Parathyroid adenoma (tissue), 2 donors: ENCODE measurements around the gene GREB1L.

Experiments used
- H2AFZ ChIP-seq: fragments of 300-600 bp; sonication (generic); one replicate; pipeline ENCODE4 v1.7.0; 2017; ENCODE audit warnings: antibody characterized with exemption, mild to moderate bottlenecking
- H3K27ac ChIP-seq: fragments of 300-600 bp; sonication (generic); one replicate; pipeline ENCODE4 v1.7.0; 2017
- H3K27me3 ChIP-seq: fragments of 300-600 bp; sonication (generic); one replicate; pipeline ENCODE4 v1.7.0; 2017; ENCODE audit warnings: low read length; ENCODE audit not compliant: control insufficient read depth, insufficient read depth
- H3K36me3 ChIP-seq: fragments of 300-600 bp; sonication (generic); one replicate; pipeline ENCODE4 v1.7.0; 2017; ENCODE audit warnings: low read length; ENCODE audit not compliant: control insufficient read depth, insufficient read depth
- H3K4me1 ChIP-seq: fragments of 300-600 bp; sonication (generic); one replicate; pipeline ENCODE4 v1.7.0; 2017; ENCODE audit warnings: control low read depth
- H3K4me2 ChIP-seq: fragments of 300-600 bp; sonication (generic); one replicate; pipeline ENCODE4 v1.7.0; 2017; ENCODE audit warnings: low read length
- H3K4me3 ChIP-seq: fragments of 300-600 bp; sonication (generic); one replicate; pipeline ENCODE4 v1.7.0; 2017; ENCODE audit warnings: low read depth, low read length
- H3K79me2 ChIP-seq: fragments of 300-600 bp; sonication (generic); one replicate; pipeline ENCODE4 v1.7.0; 2017; ENCODE audit warnings: control low read depth
- H3K9ac ChIP-seq: fragments of 300-600 bp; sonication (generic); one replicate; pipeline ENCODE4 v1.7.0; 2017; ENCODE audit warnings: mild to moderate bottlenecking
- H3K9me3 ChIP-seq: fragments of 300-600 bp; sonication (generic); one replicate; pipeline ENCODE4 v1.7.0; 2017; ENCODE audit warnings: low read length; ENCODE audit not compliant: control insufficient read depth
- TF ChIP-seq, protein P1 (sequence below): fragments of 300-600 bp; sonication (generic); IDR thresholded peaks from one replicate; pipeline ENCODE4 v1.7.0; 2017; ENCODE audit warnings: antibody characterized with exemption, mild to moderate bottlenecking
- donor health status: primary hyperparathyroidism.

Gene GREB1L

DNA sequence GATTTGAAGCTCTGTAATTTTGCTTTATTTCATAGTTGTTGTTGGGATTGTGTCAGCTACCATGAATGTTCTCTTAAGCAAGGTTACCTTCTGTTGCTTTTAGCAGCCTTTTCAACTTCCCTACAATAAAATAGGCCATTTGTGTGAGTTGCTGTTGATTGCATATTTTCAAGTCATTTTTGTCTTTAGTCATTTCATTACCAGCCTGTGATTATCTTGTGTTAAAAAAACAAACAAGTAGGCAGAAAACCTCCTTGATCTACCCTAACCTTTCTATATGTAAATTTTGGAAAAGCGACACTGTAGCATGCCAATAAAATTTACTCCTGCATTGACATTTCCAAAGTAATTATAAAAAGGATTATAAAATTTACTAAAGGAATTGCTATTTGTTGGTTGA, 19.3 kb downstream of the GREB1L start:
- TF ChIP-seq, protein P1, sequence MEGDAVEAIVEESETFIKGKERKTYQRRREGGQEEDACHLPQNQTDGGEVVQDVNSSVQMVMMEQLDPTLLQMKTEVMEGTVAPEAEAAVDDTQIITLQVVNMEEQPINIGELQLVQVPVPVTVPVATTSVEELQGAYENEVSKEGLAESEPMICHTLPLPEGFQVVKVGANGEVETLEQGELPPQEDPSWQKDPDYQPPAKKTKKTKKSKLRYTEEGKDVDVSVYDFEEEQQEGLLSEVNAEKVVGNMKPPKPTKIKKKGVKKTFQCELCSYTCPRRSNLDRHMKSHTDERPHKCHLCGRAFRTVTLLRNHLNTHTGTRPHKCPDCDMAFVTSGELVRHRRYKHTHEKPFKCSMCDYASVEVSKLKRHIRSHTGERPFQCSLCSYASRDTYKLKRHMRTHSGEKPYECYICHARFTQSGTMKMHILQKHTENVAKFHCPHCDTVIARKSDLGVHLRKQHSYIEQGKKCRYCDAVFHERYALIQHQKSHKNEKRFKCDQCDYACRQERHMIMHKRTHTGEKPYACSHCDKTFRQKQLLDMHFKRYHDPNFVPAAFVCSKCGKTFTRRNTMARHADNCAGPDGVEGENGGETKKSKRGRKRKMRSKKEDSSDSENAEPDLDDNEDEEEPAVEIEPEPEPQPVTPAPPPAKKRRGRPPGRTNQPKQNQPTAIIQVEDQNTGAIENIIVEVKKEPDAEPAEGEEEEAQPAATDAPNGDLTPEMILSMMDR: no peak
- Histone ChIP-seq H2AFZ (no peak overlapping the region), H3K4me1 (peaks cover 6% of the 10 kb centered on the region), H3K4me2 (no peak overlapping the region), H3K9me3 (no peaks in the 10 kb centered on the region), H3K9ac (no peak overlapping the region), H3K27me3 (no peaks in the 10 kb centered on the region), H3K4me3 (no peak overlapping the region), H3K36me3 (no peaks in the 10 kb centered on the region), H3K27ac (no peak overlapping the region), H3K79me2 (no peaks in the 10 kb centered on the region)

DNA sequence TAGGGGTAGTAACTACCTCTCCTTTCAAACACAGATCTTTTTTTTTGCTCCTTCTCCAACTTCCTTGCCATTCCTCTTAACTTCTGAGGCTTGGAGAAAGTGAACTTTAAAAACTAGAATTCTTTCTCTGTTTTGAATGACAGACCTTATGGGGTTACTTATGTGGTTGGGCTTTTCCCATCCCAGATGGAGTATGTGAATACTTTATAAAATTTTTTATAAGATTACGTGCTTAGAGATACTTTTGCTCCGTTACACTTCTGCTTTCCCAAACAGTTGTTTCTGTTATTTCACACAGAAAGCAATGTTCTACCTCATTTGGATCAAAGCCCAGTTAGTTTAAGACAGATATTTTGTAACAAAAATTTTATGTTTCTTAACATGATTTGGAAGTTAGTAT, 20.2 kb downstream of the GREB1L start:
- no peak overlapping the region for H2AFZ ChIP-seq
- no peak overlapping the region for H3K4me3 ChIP-seq
- no peaks in the 10 kb centered on the region for H3K79me2 ChIP-seq
- peaks cover 6% of the 10 kb centered on the region for H3K4me1 ChIP-seq
- no peaks in the 10 kb centered on the region for H3K9me3 ChIP-seq
- H3K4me2 ChIP-seq: no peak overlapping the region
- TF ChIP-seq, protein P1: no peak
- no peaks in the 10 kb centered on the region for H3K27me3 ChIP-seq
- no peaks in the 10 kb centered on the region for H3K36me3 ChIP-seq
- H3K27ac ChIP-seq: no peak overlapping the region
- H3K9ac ChIP-seq: no peak overlapping the region

DNA sequence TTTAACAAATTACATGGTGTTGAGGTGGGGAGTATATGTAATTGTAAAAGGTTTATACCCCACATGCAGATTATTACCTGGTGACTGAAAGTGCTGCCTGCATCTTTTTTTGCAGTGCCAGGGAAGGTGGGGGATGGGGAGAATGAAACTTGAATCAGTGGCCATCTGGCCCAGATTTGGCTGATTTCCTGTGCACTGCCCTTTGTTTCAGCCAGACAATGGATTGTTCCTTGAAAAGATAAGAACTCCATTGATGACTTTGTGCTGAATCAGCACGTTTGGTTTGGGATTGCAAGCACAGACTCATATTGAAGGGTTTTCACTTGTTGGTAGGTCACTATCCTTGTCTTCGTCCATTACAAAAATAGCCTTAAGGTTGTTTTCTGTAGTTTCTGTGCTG, 20.9 kb downstream of the GREB1L start:
- Histone ChIP-seq H3K9ac (no peak overlapping the region), H3K9me3 (no peaks in the 10 kb centered on the region), H2AFZ (no peak overlapping the region), H3K4me2 (no peak overlapping the region), H3K27ac (no peak overlapping the region), H3K4me3 (no peak overlapping the region), H3K79me2 (no peaks in the 10 kb centered on the region), H3K36me3 (no peaks in the 10 kb centered on the region), H3K4me1 (peaks cover 6% of the 10 kb centered on the region), H3K27me3 (no peaks in the 10 kb centered on the region)
- TF ChIP-seq, protein P1: no peak

- no peaks in the 10 kb centered on the region for H3K27me3 ChIP-seq
- no peak overlapping the region for H3K4me2 ChIP-seq
- no peak overlapping the region for H2AFZ ChIP-seq
- no peaks in the 10 kb centered on the region for H3K36me3 ChIP-seq
- H3K9ac ChIP-seq: no peak overlapping the region
- no peak overlapping the region for H3K4me3 ChIP-seq
- peaks cover 6% of the 10 kb centered on the region for H3K4me1 ChIP-seq
- TF ChIP-seq, protein P1: no peak
- no peaks in the 10 kb centered on the region for H3K79me2 ChIP-seq
- H3K9me3 ChIP-seq: no peaks in the 10 kb centered on the region
- H3K27ac ChIP-seq: no peak overlapping the region
Measured at GRCh38 chr18:21264651-21265050, 22.6 kb downstream of the GREB1L start.

- H3K9ac ChIP-seq: no peak overlapping the region
Measured at GRCh38 chr18:21265971-21266673, 24.1 kb downstream of the GREB1L start.

More at GRCh38 chr18:21265971-21266673, 24.1 kb downstream of the GREB1L start:
- H2AFZ ChIP-seq: no peak overlapping the region
- no peak overlapping the region for H3K4me2 ChIP-seq
- no peak overlapping the region for H3K4me3 ChIP-seq
- peaks cover 6% of the 10 kb centered on the region for H3K4me1 ChIP-seq
- TF ChIP-seq, protein P1: no peak
- no peaks in the 10 kb centered on the region for H3K27me3 ChIP-seq
- no peaks in the 10 kb centered on the region for H3K79me2 ChIP-seq
- H3K27ac ChIP-seq: no peak overlapping the region
- H3K36me3 ChIP-seq: no peaks in the 10 kb centered on the region
- H3K9me3 ChIP-seq: no peaks in the 10 kb centered on the region
